GM21529 (cell line): Measurements from ENCODE around the gene GTF2H2.
A peak's percentile ranks its signal among the peaks of the same experiment; 100 is the strongest.
"Not testable (repeated sequence)": the region's sequence is repeated elsewhere in the genome, so short reads cannot be mapped to it uniquely, and the experiment has no call there.

Experiments
- ATAC-seq: cut with Tn5 transposase; IDR thresholded peaks from one replicate; pipeline ENCODE4 v1.9.1; 2021; ENCODE audit not compliant: unreplicated experiment

The GTF2H2 gene

GRCh38 chr5:71067262-71067928, at the start of gene GTF2H2:
Gene GTF2H2 (minus strand): TSS chr5:71067676. CDS start chr5:71062763, 4,913 bp downstream.
- ATAC-seq: peak; percentile 97

DNA sequence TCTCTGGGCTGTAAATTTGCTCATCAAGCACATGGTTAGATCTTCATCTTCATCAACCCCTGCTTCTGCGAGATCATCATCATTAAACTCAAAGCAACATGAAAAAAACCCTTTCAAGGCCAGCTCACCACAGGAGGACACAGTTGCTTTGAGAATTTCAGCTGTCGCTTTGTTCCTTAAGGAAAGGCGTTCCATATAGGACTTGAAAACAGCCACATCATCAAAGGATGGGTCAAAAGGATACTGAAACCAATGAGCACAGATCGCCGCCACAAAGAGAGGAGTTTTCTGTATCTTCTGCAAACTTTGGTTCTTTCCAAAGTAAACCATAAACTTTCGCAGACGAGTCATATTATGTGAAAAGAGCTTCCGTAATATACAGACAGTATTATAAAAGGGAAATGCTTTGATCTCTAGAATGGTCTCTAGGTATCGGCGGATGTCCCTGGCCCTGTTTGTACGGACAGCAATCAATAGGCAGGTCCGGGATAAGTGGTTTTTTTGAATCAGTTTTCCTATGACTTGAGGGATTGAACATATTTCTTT, 42.3 kb upstream of the GTF2H2 start:
- ATAC-seq: not testable (repeated sequence)

DNA sequence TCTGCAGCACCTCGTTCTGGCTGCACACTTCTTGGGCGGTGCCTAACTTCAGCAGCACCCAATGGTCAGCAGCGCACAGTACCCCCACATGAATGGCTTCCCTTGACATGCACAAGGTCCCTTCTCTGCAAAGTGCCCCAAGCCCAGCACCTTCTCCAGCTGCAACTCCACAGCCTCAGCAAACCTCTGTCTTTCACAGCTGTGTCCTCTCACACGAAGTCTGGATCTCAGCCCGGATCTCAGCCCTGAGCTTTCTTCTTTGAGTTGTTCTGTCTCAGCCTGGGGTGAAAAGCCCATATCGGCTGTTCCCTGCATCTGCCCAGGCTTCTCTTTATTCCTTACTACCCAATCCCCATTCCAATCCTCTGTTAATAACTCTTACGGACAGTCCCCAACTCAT, 32.5 kb upstream of the GTF2H2 start:
- ATAC-seq: not testable (repeated sequence)

DNA sequence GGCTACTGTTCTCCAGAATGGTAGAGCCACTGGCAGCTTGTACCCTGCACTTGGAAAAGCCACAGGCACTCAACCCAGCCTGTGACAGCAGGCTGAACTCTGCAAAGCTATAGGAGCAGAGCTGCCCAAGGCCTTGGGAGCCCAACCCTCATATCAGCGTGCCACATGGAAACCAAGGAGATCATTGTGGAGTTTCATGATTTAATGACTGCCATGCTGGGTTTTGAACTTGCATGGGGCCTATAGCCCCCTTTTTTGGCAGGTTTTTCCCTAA, 30.4 kb upstream of the GTF2H2 start:
- not testable (repeated sequence) for ATAC-seq

- ATAC-seq: not testable (repeated sequence)
These were observed 29.9 kb upstream of the GTF2H2 start for GRCh38 chr5:71097173-71097929.

DNA sequence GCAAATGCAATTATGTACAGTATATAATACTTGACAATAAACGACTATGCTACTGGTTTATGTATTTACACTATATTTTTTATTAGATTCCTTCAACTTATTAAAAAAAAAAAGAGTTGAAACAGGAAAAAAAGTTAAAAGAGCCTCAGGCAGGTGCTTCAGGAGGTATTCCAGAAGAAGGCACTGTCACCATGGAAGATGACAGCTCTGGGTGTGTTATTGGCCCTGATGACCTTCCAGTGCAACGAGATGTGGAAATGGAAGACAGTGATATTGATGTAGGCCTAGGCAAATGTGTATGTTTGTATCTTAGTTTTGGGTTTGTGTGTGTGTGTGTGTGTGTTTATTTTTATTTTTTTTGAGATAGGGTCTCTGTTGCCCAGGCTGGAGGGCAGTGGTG, 22.3 kb upstream of the GTF2H2 start:
- not testable (repeated sequence) for ATAC-seq

DNA sequence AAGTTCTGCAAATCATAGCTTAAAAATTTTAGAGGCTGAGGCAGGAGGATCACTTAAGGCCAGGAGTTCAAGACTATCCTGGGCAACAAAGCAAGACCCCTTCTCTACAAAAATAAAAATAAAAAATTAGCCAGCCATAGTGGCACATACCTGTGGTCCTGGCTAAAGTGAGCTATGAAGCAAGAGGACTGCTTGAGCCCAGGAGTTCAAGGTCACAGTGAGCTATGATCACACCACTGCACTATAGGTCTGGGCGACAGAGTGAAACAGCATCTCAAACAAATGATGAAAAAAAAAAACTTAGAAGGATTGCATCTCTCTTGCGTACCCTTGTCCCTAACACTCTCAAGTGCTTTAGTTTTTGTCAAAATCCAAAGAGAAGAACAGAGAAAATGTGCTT, 21.3 kb upstream of the GTF2H2 start:
- ATAC-seq: not testable (repeated sequence)

- not testable (repeated sequence) for ATAC-seq
These were observed 18.7 kb upstream of the GTF2H2 start for GRCh38 chr5:71086145-71086544.

DNA sequence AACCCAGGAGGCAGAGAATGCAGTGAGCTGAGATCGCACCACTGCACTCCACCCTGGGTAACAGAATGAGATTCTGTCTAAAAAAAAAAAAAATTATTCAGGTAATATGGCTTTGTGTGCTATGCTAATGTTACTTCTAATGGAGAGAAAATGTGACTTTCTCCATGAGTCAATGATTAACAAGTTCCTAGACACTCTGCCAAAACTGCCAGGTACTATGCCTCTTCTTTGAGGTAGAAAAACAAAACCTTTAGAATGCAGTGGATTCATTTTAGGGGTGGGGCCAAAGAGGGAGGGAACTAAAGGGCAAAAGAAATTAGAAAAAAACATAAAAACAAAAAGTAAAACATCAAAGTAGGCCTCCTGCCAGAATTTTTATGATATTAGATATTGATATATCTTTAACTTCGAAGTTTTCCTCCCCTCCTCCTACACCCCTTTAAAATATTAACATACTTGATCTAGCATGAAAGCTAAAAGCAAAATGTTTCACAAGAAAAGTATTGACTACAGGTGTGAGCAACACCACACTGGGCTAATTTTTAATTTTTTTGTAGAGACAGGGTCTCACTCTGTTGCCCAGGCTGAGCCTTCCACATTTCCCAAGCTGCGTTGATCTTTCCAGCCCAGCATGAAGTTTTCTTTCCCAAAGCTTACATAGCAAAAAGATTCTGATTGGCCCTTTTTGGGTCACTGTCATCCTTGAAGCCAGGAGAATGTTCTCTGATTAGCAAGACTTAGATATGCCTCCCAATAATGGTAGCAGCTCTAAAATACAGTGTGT, 17.0 kb upstream of the GTF2H2 start:
- not testable (repeated sequence) for ATAC-seq

GRCh38 chr5:71082898-71083297, 15.4 kb upstream of the GTF2H2 start:
- not testable (repeated sequence) for ATAC-seq

GRCh38 chr5:71082340-71082739, 14.9 kb upstream of the GTF2H2 start:
- ATAC-seq: not testable (repeated sequence)

- not testable (repeated sequence) for ATAC-seq
These were observed 6.2 kb downstream of the GTF2H2 start for GRCh38 chr5:71061322-71061721.

- ATAC-seq: not testable (repeated sequence)
These were observed 8.1 kb downstream of the GTF2H2 start for GRCh38 chr5:71059426-71059825.

DNA sequence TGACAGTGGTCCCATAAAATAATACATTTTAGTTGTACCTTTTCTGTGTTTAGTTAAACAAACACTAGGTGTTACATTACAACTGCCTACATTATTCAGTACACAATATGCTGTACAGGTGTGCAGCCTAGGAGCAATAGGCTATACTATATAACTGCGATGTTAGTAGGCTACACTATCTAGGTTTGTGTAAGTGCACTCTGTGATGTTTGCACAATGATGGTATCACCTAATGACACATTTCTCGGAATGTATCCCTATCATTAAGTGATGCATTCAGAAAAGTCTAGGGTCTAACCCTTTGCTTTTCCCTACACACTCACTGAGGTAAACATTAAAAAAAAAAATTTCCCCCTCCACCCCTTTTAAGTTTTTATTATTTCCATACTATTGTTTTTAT, 22.7 kb downstream of the GTF2H2 start:
- ATAC-seq: not testable (repeated sequence)

DNA sequence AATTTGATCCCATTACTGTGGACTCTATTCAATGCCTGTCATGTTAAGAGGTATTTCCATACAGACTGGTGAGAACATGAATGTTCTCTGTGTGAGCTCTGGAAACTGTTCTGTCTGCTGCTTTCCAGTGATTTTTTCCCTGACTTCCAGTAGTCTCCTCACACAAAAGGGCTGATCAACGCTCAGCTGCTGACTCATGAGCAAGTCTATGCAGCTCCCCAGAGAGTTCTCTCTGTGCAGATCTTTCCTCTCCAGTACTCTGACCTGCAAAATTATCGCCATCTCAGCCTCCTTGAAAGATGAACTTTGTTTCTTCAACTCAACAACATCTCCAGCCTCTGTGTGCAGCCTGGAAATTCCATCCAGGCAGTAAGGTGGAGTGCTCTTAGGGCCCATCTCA, 23.3 kb downstream of the GTF2H2 start:
- not testable (repeated sequence) for ATAC-seq

DNA sequence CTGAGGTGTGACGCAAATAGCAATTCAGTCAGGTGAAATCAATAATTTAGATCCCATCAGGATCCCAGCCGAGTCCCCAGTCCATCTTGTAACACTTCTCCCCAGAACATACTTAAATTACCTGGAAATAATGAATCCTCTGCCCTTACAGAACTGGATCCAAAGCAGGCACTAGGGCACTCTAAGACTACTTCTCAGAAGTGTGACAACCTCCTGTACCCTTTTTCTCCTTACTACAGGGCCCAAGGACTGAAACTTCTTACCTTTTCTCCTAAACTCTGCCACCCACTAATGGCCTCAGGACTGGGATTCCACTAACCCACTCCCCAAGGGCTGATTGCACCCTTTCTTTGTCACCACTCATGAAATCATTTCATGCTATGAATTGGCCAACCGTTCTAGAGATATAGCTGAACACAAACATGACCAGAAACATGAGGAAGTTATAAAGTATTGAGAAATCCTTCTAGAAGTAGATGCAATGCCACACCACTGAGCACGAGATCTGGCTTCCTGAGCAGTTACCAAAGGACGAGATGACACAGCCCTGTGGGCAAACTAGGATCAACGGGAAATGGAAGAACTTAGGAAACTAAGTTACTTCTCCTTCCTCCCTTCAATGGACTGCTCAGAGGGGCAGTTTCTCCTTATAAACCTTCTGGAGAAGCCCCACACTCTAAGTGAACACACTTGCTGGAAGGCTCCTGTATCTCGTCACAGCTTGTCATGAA, 36.3 kb downstream of the GTF2H2 start:
- not testable (repeated sequence) for ATAC-seq

DNA sequence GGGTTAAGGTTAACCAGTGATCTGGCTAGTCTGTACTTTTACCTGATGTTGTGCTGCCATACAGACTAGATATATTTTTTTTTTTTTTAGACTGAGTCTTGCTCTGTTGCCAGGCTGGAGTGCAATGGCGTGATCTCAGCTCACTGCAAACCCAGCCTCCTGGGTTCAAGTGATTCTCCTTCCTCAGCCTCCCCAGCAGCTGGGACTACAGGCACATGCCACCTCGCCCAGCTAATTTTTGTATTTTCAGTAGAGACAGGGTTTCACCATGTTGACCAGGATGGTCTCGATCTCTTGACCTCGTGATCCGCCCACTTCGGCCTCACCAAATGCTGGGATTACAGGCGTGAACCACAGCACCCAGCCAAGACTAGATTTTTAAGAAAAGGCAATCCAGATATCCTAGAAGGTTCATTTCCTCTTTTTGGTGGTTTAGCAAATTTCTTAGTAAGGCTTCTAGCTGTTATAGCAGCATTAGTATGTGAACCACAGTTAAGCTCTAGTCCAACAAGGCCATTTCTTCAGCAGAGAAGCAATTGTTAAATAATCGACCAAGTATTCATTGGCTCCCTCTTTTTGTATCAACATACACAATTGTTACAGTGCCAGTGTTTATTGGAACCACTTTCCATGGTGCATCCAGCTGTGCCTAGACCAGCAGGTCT, 42.1 kb downstream of the GTF2H2 start, which contains the start of gene NAIP:
Gene NAIP, minus strand, starts transcription at position 51 of the 665 bp plus-strand sequence. CDS start 12,424 bp downstream, outside the sequence.
- ATAC-seq: not testable (repeated sequence)

GRCh38 chr5:71020643-71021042, 46.8 kb downstream of the GTF2H2 start:
- ATAC-seq: not testable (repeated sequence)

DNA sequence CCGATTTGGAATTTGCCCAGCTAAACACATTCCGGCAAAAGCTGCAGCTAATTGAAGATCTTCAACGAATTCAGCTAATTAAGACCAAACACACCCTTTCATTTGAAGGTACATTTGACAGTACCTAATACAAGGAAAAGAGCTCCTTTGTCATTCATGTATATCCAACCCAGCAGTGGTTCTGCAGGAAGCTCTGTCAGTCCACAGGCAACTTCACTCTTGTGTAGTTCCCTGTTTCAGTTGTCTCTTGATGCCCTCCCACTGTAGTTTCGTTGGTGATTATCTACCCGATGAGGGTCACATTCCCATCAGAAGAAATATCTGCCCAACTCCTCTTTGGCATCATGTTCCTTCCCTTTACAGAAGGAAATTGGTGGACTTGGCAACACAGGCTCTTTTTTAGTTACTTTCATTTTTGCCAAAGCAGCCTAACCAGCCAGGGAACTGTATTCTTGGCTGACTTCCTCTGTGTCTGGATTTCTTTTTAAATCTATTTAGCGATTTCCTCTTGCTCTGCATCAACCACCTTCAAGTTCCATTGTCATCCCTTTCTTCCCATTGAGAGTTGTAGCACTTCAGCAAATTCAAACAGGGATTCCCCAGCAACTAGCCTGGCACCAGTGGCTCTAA, 49.0 kb downstream of the GTF2H2 start:
- ATAC-seq: not testable (repeated sequence)

DNA sequence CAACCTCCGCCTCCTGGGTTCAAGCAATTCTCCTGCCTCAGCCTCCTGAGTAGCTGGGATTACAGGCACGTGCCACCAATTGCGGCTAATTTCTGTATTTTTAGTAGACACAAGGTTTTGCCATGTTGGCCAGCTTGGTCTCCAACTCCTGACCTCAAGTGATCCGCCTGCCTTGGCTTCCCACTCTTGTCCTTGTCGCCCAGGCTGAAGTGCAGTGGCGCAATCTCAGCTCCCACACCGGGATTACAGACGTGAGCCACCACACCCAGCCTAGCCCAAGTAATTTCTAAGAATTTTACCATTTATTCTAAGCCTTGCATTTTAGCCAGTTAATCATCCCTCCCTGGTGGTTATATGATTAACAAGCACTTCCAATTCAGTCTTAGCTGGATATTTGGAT, 53.3 kb downstream of the GTF2H2 start:
- ATAC-seq: no peak
